Hepatocyte (in vitro differentiated cells): Measurements from ENCODE around the gene FRRS1L. TPM values are rescaled to one million over a fixed set of nuclear protein-coding genes. Genes with fewer than 3 reads are reported as not detected.

Experiments
- DNase-seq: peaks from one replicate; pipeline ENCODE4 v3.0.0-alpha.2; 2016; ENCODE audit warnings: low spot score
- H2AFZ ChIP-seq: fragments of 200-600 bp; sonication (generic); 2 replicates; pipeline ENCODE4 v1.6.0; 2016; ENCODE audit warnings: antibody characterized with exemption, mild to moderate bottlenecking
- H3K27ac ChIP-seq: fragments of 200-600 bp; sonication (generic); 2 replicates; pipeline ENCODE4 v1.5.1; 2016; ENCODE audit warnings: mild to moderate bottlenecking
- H3K27me3 ChIP-seq: fragments of 200-600 bp; sonication (generic); 2 replicates; pipeline ENCODE4 v1.6.1; 2016
- H3K36me3 ChIP-seq: fragments of 200-600 bp; sonication (generic); replicated peaks from 2 replicates; pipeline ENCODE4 v1.5.1; 2016; ENCODE audit warnings: low read depth; ENCODE audit not compliant: insufficient read depth
- H3K4me1 ChIP-seq: fragments of 200-600 bp; sonication (generic); 2 replicates; pipeline ENCODE4 v1.5.1; 2016; ENCODE audit warnings: mild to moderate bottlenecking, moderate library complexity; ENCODE audit not compliant: insufficient read depth
- H3K4me2 ChIP-seq: fragments of 200-600 bp; sonication (generic); 2 replicates; pipeline ENCODE4 v1.6.0; 2016
- H3K4me3 ChIP-seq: fragments of 200-600 bp; sonication (generic); 2 replicates; pipeline ENCODE4 v1.5.1; 2016; ENCODE audit warnings: mild to moderate bottlenecking
- H3K79me2 ChIP-seq: fragments of 200-600 bp; sonication (generic); 2 replicates; pipeline ENCODE4 v1.6.0; 2017; ENCODE audit warnings: mild to moderate bottlenecking
- H3K9me2 ChIP-seq: fragments of 200-600 bp; sonication (generic); replicated peaks from 2 replicates; pipeline ENCODE4 v1.6.0; 2017; ENCODE audit warnings: mild to moderate bottlenecking; ENCODE audit not compliant: insufficient read depth
- H3K9me3 ChIP-seq: fragments of 200-600 bp; sonication (generic); 2 replicates; pipeline ENCODE4 v1.5.1; 2016; ENCODE audit warnings: low read depth, mild to moderate bottlenecking
- H4K20me1 ChIP-seq: fragments of 200-600 bp; sonication (generic); 2 replicates; pipeline ENCODE4 v1.6.0; 2016; ENCODE audit warnings: mild to moderate bottlenecking; ENCODE audit not compliant: insufficient read depth, poor library complexity, severe bottlenecking
- CTCF ChIP-seq: fragments of 200-600 bp; sonication (generic); IDR thresholded peaks from 2 replicates; pipeline ENCODE4 v1.5.1; 2016; ENCODE audit warnings: antibody characterized with exemption, mild to moderate bottlenecking; ENCODE audit not compliant: poor library complexity
- EZH2 ChIP-seq: fragments of 200-600 bp; sonication (generic); IDR thresholded peaks from 2 replicates; pipeline ENCODE4 v1.6.1; 2016; ENCODE audit warnings: antibody characterized with exemption, mild to moderate bottlenecking, borderline replicate concordance
- EZH2phosphoT487 ChIP-seq: fragments of 200-600 bp; sonication (generic); IDR thresholded peaks from one replicate; pipeline ENCODE4 v1.6.1; 2018; ENCODE audit warnings: antibody characterized with exemption, mild to moderate bottlenecking, low read depth, moderate library complexity; ENCODE audit not compliant: unreplicated experiment, severe bottlenecking
- WGBS: methylation state at CpG from one replicate; pipeline ENCODE4 v1.1.6; 2016; ENCODE audit warnings: low lambda C conversion rate; ENCODE audit errors: missing lambda C conversion rate; 5-methylcytosine and 5-hydroxymethylcytosine counted together
- polyA plus RNA-seq: library from polyadenylated mRNA; unstranded; fragments of >200 nt; fragmentation: Nextera tagmentation; extraction: Ambion mirVana; gene quantifications from 2 replicates; pipeline ENCODE4 v1.2.1, GENCODE V29; 2016
- total RNA-seq: library from RNA; depleted of rRNA; stranded (reverse); fragments of >200 nt; gene quantifications from 2 replicates; pipeline ENCODE4 v1.2.3, GENCODE V29; 2014

Gene FRRS1L
- total and polyA plus RNA-seq, 2 experiments from 2014 or later: 2.6 to 4.4 TPM

- no peak overlapping the region for H3K4me3 ChIP-seq
- no peak for DNase-seq
- H3K27ac ChIP-seq: no peak overlapping the region
- peaks cover 3% of the 10 kb centered on the region for H3K4me1 ChIP-seq
- H3K36me3 ChIP-seq: no peaks in the 10 kb centered on the region
- peaks cover 4% of the 10 kb centered on the region for H4K20me1 ChIP-seq
- H3K27me3 ChIP-seq: no peaks in the 10 kb centered on the region
- no peak for TF ChIP-seq CTCF
- TF ChIP-seq EZH2: no peak
- TF ChIP-seq EZH2phosphoT487: no peak
- no peaks in the 10 kb centered on the region for H3K9me3 ChIP-seq
- H3K4me2 ChIP-seq: no peak overlapping the region
- no peak overlapping the region for H2AFZ ChIP-seq
- H3K9me2 ChIP-seq: no peaks in the 10 kb centered on the region
- peaks cover 47% of the 10 kb centered on the region for H3K79me2 ChIP-seq
Observed at GRCh38 chr9:109085510-109085909, 81.5 kb downstream of the FRRS1L start.

GRCh38 chr9:109083813-109084405 is 83.1 kb downstream of the FRRS1L start:
- 89% methylated on average over 4 of the region's 4 CpGs for WGBS
- Histone ChIP-seq H3K27ac (no peak overlapping the region), H4K20me1 (peaks cover 4% of the 10 kb centered on the region), H3K36me3 (no peaks in the 10 kb centered on the region), H3K27me3 (no peaks in the 10 kb centered on the region), H3K79me2 (peaks cover 39% of the 10 kb centered on the region), H3K4me1 (peaks cover 3% of the 10 kb centered on the region), H3K4me2 (no peak overlapping the region), H3K4me3 (no peak overlapping the region), H3K9me3 (no peaks in the 10 kb centered on the region), H2AFZ (no peak overlapping the region), H3K9me2 (no peaks in the 10 kb centered on the region)
- TF ChIP-seq EZH2phosphoT487 (no peak), EZH2 (no peak), CTCF (no peak)
- no peak for DNase-seq

- Histone ChIP-seq H3K4me3 (no peak overlapping the region), H3K4me2 (no peak overlapping the region), H4K20me1 (peaks cover 4% of the 10 kb centered on the region), H3K27ac (no peak overlapping the region), H3K36me3 (no peaks in the 10 kb centered on the region), H3K9me2 (no peaks in the 10 kb centered on the region), H3K79me2 (peaks cover 38% of the 10 kb centered on the region), H3K27me3 (no peaks in the 10 kb centered on the region), H3K4me1 (peaks cover 3% of the 10 kb centered on the region), H3K9me3 (no peaks in the 10 kb centered on the region), H2AFZ (no peak overlapping the region)
- WGBS: 77% methylated on average over 7 of the region's 7 CpGs
- DNase-seq: no peak
- TF ChIP-seq EZH2phosphoT487 (no peak), CTCF (no peak), EZH2 (no peak)
Observed at GRCh38 chr9:109083141-109083540, 83.9 kb downstream of the FRRS1L start.
